NCI-H774 (cell line): ENCODE measurements around the gene MGAT4A.
"Not testable (repeated sequence)": the region's sequence is repeated elsewhere in the genome, so short reads cannot be mapped to it uniquely, and the experiment has no call there.

Experiments
- DNase-seq: peaks from one replicate; lab custom pipeline; 2025; lab: John Stamatoyannopoulos, UW

MGAT4A gene

GRCh38 chr2:98702858-98703620 is 27.9 kb downstream of the MGAT4A start:
- DNase-seq: no peak

GRCh38 chr2:98702127-98702802 is 28.7 kb downstream of the MGAT4A start:
- DNase-seq: no peak

- DNase-seq: no peak
Observed at GRCh38 chr2:98701230-98701629, 29.7 kb downstream of the MGAT4A start.

DNA sequence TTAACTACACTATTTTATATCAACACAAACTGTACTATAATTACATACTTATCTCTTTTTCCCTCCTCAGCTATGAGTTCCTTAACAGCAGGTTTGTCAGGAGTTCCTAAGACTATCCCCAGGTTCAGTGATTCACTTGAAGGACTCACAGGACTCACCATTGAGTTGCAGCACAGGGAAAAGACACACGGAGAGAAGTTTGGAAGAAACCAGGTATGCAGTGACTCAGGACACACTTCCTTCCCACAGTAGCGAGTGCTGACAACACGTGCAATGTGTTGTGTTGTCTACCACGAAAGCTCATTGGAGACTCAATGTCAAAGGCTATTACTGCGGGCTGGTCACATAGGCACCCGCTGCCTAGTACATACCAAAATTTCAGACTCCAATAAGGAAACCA is 32.0 kb downstream of the MGAT4A start:
- DNase-seq: no peak

- DNase-seq: no peak
Observed at GRCh38 chr2:98697651-98698337, 33.1 kb downstream of the MGAT4A start.

- DNase-seq: no peak
Observed at GRCh38 chr2:98696200-98696599, 34.7 kb downstream of the MGAT4A start.

- no peak for DNase-seq
Observed at GRCh38 chr2:98695255-98695654, 35.7 kb downstream of the MGAT4A start.

DNA sequence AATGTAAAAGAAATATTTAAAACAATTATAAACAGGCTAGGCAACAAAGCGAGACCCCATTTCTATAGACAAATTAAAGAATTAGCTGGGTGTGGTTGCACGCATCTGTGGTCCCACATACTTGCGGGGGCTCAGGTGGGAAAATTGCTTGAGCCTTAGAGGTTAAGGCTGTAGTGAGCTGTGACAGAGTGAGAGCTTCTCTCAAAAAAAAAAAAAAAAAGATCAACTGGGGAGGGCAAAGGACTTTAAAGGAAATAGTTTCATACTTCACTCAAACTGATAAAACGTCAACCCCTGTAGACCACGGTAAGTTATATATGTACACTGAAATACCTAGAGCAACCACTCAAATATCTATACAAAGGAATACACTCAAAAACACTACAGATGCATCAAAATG is 37.5 kb downstream of the MGAT4A start:
- no peak for DNase-seq

- DNase-seq: no peak
Observed at GRCh38 chr2:98692090-98693054, 38.6 kb downstream of the MGAT4A start.

DNA sequence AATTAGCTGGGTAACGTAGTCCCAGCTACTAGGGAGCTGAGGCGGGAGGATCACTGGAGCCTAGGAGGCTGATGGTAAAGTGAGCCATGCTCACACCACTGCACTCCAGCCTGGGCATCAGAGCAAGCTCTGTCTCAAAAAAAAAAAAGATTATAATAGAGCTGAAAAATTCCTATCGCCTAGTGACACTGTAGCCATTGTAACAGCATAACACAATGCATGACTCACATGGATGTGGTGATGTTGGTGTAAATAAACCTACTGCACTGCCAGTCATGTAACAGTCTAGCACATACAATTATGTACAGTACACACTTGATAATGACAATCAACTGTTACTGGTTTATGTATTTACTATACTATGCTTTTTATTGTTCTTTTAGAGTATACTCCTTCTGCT is 39.6 kb downstream of the MGAT4A start:
- no peak for DNase-seq

DNA sequence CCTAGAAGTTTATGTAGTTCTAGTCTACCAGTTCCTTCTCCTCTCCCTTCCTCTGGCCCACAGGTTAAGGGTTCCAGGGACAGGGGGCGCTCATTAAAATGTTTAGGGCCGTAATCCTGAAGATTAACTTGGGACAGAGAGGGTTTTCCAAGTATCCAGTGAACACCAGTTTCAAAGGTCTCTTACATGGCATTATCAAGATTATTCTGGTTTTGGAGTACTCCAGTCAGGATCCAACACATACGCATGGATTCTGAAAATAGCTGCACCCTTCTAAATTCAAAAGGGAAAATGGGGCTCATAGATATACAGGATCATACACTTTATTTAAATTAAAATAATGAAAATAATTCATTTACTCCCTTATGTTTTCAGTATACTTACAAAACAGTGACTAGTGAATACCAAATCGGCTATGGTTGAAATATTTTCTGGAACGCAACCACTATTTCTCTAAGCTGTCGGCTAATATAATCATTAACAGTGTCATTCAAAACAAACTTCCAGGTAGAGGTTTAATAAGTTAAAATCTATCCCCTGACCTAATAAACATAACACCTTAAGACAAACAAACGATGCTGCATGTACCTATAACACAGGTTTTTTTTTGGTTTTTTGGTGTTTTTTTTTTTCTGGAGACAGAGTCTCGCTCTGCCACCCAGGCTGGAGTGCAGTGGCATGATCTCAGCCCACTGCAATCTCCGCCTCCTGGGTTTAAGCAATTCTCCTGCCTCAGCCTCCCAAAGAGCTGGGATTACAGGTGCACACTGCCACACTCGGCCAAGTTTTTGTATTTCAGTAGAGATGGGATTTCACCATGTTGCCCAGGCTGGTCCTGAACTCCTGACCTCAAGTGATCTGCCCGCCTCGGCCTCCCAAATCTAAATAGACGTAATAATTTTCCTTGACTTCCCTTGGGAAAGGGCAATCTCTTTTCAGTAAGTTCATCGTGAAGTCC is 44.7 kb downstream of the MGAT4A start:
- DNase-seq: no peak

- DNase-seq: no peak
Observed at GRCh38 chr2:98683728-98684127, 47.2 kb downstream of the MGAT4A start.

- no peak for DNase-seq
Observed at GRCh38 chr2:98676742-98677141, 54.2 kb downstream of the MGAT4A start.

GRCh38 chr2:98674233-98674964 is 56.5 kb downstream of the MGAT4A start:
- no peak for DNase-seq

- DNase-seq: no peak
Observed at GRCh38 chr2:98669675-98670074, 61.3 kb downstream of the MGAT4A start.

DNA sequence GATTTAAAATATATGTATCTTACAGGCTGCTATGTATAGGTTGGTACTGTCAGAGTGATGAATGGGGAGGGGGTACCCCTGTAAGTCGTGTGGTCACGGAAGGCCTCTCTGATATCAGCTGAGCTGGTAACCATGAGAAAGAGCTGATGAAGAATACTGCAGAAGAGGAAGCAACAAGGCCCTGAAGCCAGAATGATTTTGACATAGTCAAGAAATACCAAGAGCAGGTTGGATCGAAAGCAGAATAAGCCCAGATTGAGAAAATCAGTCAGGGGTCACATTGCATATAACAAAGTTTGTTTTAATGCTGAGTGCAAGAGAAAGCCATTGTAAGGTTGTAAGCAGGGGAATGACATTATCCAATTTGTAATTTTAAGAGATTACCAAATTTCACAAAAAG is 65.3 kb downstream of the MGAT4A start:
- DNase-seq: no peak

DNA sequence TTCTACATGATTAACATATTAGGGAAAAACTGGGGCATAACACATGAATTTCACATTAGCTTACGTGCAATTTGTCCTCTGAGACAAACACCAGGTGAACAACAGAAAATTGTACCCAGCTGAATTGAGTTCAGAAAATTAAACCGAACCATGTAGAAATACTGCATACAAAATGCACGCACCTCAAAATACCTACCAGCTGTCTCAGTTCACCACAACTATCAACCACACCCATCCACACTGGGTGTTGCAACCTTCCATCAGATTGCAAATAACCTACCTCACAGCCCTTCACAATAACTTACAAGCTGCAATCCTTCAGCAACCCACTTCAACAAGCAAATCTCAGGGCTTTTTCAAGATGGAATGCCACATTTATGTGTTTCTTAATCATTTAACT is 66.6 kb downstream of the MGAT4A start:
- no peak for DNase-seq

DNA sequence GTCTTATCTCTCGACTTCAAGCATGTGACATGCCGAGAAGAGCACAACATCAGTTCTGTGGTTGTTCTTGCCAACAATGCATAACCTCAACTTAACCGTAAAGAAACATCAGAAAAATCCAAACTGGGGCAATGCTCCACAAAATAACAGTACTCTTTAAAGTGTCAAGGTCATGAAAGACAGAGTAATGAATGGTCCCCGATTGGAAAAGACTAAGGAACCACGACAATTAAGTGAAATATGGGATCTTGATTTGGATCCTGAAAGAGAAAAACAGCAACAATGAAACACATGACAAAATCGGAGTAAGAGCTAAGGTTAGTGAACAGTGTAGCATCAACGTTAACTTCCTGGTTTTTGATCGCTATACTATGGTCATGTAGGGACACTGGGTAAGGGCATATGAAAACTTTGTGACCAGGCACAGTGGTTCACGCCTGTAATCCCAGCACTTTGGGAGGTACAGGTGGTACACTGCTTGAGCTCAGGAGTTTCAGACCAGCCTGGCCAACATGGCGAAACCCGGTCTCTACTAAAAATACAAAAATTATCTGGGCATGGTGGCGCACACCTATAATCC is 67.3 kb downstream of the MGAT4A start:
- DNase-seq: no peak

- DNase-seq: not testable (repeated sequence)
Observed at GRCh38 chr2:98659491-98659840, 71.5 kb downstream of the MGAT4A start.
